ENCODE results near the gene VAV1. TPM values are rescaled to one million over a fixed set of nuclear protein-coding genes. Genes with fewer than 3 reads are reported as not detected.
"Not testable (repeated sequence)": the region's sequence is repeated elsewhere in the genome, so short reads cannot be mapped to it uniquely, and the experiment has no call there.

VAV1 gene
- total RNA-seq, 1 donor from 2014 or later, result not detected

GRCh38 chr19:6766357-6767080, 6.0 kb upstream of the VAV1 start:
- Mint-ChIP-seq H3K27ac (peak overlapping the region; percentile 96), H3K27me3 (peaks cover 7% of the 10 kb centered on the region), H3K4me3 (ENCODE audit: low read depth) (peak overlapping the region; percentile 79), H3K4me1 (ENCODE audit: low read depth) (peaks cover 18% of the 10 kb centered on the region), H3K36me3 (ENCODE audit: insufficient read depth) (no peaks in the 10 kb centered on the region), H3K9me3 (ENCODE audit: low read depth) (no peaks in the 10 kb centered on the region)
- no peak for DNase-seq (ENCODE audit: low spot score, unreplicated experiment)
- no peak for TF ChIP-seq CTCF (IDR thresholded peaks at IDR 0.05; ENCODE audit: unreplicated experiment)

GRCh38 chr19:6767081-6767356, 5.5 kb upstream of the VAV1 start:
- H3K27ac Mint-ChIP-seq, result peak overlapping the region; percentile 96
- TF ChIP-seq CTCF (IDR thresholded peaks at IDR 0.05; ENCODE audit: unreplicated experiment), result no peak
- peaks cover 18% of the 10 kb centered on the region for H3K4me1 Mint-ChIP-seq (ENCODE audit: low read depth)
- H3K36me3 Mint-ChIP-seq (ENCODE audit: insufficient read depth), result no peaks in the 10 kb centered on the region
- peaks cover 10% of the 10 kb centered on the region for H3K27me3 Mint-ChIP-seq
- H3K4me3 Mint-ChIP-seq (ENCODE audit: low read depth), result peak overlapping the region; percentile 79
- no peaks in the 10 kb centered on the region for H3K9me3 Mint-ChIP-seq (ENCODE audit: low read depth)
- DNase-seq (ENCODE audit: low spot score, unreplicated experiment), result no peak

GRCh38 chr19:6767357-6768235, 4.9 kb upstream of the VAV1 start, which contains the start of gene SH2D3A:
Gene SH2D3A, minus strand, starts transcription at chr19:6767435. Its CDS starts 3,687 bp downstream, at chr19:6763748.
- peaks cover 10% of the 10 kb centered on the region for H3K27me3 Mint-ChIP-seq
- no peak for TF ChIP-seq CTCF (IDR thresholded peaks at IDR 0.05; ENCODE audit: unreplicated experiment)
- H3K4me3 Mint-ChIP-seq (ENCODE audit: low read depth), result peak within 1 kb of the TSS; percentile 79
- peak within 1 kb of the TSS; percentile 96 for H3K27ac Mint-ChIP-seq
- no peaks in the 10 kb centered on the region for H3K9me3 Mint-ChIP-seq (ENCODE audit: low read depth)
- peak; percentile 86 for DNase-seq (ENCODE audit: low spot score, unreplicated experiment)
- H3K36me3 Mint-ChIP-seq (ENCODE audit: insufficient read depth), result no peaks in the 10 kb centered on the region
- H3K4me1 Mint-ChIP-seq (ENCODE audit: low read depth), result peaks cover 18% of the 10 kb centered on the region

GRCh38 chr19:6768236-6768785, 4.2 kb upstream of the VAV1 start:
- peak overlapping the region; percentile 79 for H3K4me3 Mint-ChIP-seq (ENCODE audit: low read depth)
- no peak overlapping the region for H3K27ac Mint-ChIP-seq
- no peak for DNase-seq (ENCODE audit: low spot score, unreplicated experiment)
- TF ChIP-seq CTCF (IDR thresholded peaks at IDR 0.05; ENCODE audit: unreplicated experiment), result no peak
- H3K9me3 Mint-ChIP-seq (ENCODE audit: low read depth), result no peaks in the 10 kb centered on the region
- no peaks in the 10 kb centered on the region for H3K36me3 Mint-ChIP-seq (ENCODE audit: insufficient read depth)
- peaks cover 18% of the 10 kb centered on the region for H3K4me1 Mint-ChIP-seq (ENCODE audit: low read depth)
- H3K27me3 Mint-ChIP-seq, result peaks cover 10% of the 10 kb centered on the region

GRCh38 chr19:6769006-6769619, 3.4 kb upstream of the VAV1 start:
- DNase-seq (ENCODE audit: low spot score, unreplicated experiment), result no peak
- Mint-ChIP-seq H3K27ac (no peak overlapping the region), H3K36me3 (ENCODE audit: insufficient read depth) (no peaks in the 10 kb centered on the region), H3K27me3 (peaks cover 10% of the 10 kb centered on the region), H3K4me1 (ENCODE audit: low read depth) (peaks cover 18% of the 10 kb centered on the region), H3K9me3 (ENCODE audit: low read depth) (no peaks in the 10 kb centered on the region), H3K4me3 (ENCODE audit: low read depth) (no peak overlapping the region)
- TF ChIP-seq CTCF (IDR thresholded peaks at IDR 0.05; ENCODE audit: unreplicated experiment), result peak; percentile 42

GRCh38 chr19:6771648-6772027, 870 bp upstream of the VAV1 start:
- H3K27ac Mint-ChIP-seq; H3K9me3 Mint-ChIP-seq (ENCODE audit: low read depth); H3K36me3 Mint-ChIP-seq (ENCODE audit: insufficient read depth); DNase-seq (ENCODE audit: low spot score, unreplicated experiment); H3K4me3 Mint-ChIP-seq (ENCODE audit: low read depth); H3K4me1 Mint-ChIP-seq (ENCODE audit: low read depth): not testable (repeated sequence)
- H3K27me3 Mint-ChIP-seq, result peaks cover 10% of the 10 kb centered on the region

Measured in progenitor cell of endocrine pancreas (in vitro differentiated cells).